ENCODE measurements around the gene SEPTIN14.
"Not testable (repeated sequence)": the region's sequence is repeated elsewhere in the genome, so short reads cannot be mapped to it uniquely, and the experiment has no call there.

Gene SEPTIN14

DNA sequence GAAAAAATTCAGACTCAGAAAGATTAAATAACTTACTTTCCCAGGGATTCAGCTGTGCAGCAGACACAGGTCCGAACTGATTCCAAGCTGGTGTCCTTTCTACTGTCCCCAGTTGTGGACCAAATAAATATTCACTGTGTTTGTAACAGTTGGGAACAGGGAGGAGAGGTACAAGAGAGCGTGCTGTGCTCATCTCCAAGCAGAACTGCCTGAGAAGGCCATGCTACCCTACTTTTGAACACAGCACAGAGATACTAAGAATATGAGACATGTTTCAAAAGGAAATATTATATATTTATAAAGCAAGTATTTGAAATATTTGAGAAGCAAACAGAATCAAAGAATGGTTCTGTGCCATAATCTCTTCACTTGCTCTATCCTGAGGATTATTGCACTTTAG lies at the start of gene SEPTIN14:
Gene SEPTIN14, minus strand, starts transcription at position 101 of the 400 bp plus-strand sequence. CDS start 756 bp downstream, outside the sequence.
- H3K9me3 ChIP-seq; H3K4me3 ChIP-seq (ENCODE audit: low read depth in 1 of 2, low read length in 1 of 2); H3K27me3 ChIP-seq; H3K36me3 ChIP-seq; H3K27ac ChIP-seq; H3K4me1 ChIP-seq (ENCODE audit: control insufficient read depth in 1 of 2, insufficient read depth in 1 of 2, low read depth in 1 of 2, low read length in 1 of 2): not testable (repeated sequence)

GRCh38 chr7:55903985-55904759 lies 41.6 kb upstream of the SEPTIN14 start:
- TF ChIP-seq, protein P1, sequence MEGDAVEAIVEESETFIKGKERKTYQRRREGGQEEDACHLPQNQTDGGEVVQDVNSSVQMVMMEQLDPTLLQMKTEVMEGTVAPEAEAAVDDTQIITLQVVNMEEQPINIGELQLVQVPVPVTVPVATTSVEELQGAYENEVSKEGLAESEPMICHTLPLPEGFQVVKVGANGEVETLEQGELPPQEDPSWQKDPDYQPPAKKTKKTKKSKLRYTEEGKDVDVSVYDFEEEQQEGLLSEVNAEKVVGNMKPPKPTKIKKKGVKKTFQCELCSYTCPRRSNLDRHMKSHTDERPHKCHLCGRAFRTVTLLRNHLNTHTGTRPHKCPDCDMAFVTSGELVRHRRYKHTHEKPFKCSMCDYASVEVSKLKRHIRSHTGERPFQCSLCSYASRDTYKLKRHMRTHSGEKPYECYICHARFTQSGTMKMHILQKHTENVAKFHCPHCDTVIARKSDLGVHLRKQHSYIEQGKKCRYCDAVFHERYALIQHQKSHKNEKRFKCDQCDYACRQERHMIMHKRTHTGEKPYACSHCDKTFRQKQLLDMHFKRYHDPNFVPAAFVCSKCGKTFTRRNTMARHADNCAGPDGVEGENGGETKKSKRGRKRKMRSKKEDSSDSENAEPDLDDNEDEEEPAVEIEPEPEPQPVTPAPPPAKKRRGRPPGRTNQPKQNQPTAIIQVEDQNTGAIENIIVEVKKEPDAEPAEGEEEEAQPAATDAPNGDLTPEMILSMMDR (IDR thresholded peaks at IDR 0.05), result no peak
- H3K9me3 ChIP-seq, result no peaks in the 10 kb centered on the region
- no peak overlapping the region for H3K27ac ChIP-seq
- no peaks in the 10 kb centered on the region for H3K4me1 ChIP-seq (ENCODE audit: control insufficient read depth in 1 of 2, insufficient read depth in 1 of 2, low read depth in 1 of 2, low read length in 1 of 2)
- no peak overlapping the region for H3K4me3 ChIP-seq (ENCODE audit: low read depth in 1 of 2, low read length in 1 of 2)
- H3K36me3 ChIP-seq, result no peaks in the 10 kb centered on the region
- no peaks in the 10 kb centered on the region for H3K27me3 ChIP-seq

- H3K9me3 ChIP-seq; H3K27ac ChIP-seq; H3K4me3 ChIP-seq (ENCODE audit: low read depth in 1 of 2, low read length in 1 of 2); H3K4me1 ChIP-seq (ENCODE audit: control insufficient read depth in 1 of 2, insufficient read depth in 1 of 2, low read depth in 1 of 2, low read length in 1 of 2); H3K27me3 ChIP-seq; H3K36me3 ChIP-seq: not testable (repeated sequence)
Measured at GRCh38 chr7:55901059-55901458, 38.5 kb upstream of the SEPTIN14 start.

DNA sequence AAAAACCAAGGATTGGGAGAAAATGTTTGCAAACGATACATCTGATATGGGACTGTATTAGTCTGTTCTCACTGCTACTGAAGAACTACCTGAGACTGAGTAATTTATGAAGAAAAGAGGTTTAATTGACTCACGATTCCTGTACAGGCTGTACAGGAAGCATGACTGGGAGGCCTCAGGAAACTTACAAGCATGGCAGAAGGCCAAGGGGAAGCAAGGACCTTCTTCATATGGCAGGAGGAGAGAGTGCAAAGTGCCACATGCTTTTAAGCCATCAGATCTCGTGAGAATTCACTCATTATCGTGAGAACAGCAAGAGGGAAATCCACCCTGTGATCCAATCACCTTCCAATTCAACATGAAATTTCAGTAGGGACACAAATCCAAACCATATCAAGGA lies 35.7 kb upstream of the SEPTIN14 start:
- H3K27me3 ChIP-seq, result no peaks in the 10 kb centered on the region
- no peaks in the 10 kb centered on the region for H3K36me3 ChIP-seq
- H3K4me1 ChIP-seq (ENCODE audit: control insufficient read depth in 1 of 2, insufficient read depth in 1 of 2, low read depth in 1 of 2, low read length in 1 of 2), result no peaks in the 10 kb centered on the region
- H3K4me3 ChIP-seq (ENCODE audit: low read depth in 1 of 2, low read length in 1 of 2), result no peak overlapping the region
- no peaks in the 10 kb centered on the region for H3K9me3 ChIP-seq
- no peak overlapping the region for H3K27ac ChIP-seq
- TF ChIP-seq, protein P1 (IDR thresholded peaks at IDR 0.05), result no peak

DNA sequence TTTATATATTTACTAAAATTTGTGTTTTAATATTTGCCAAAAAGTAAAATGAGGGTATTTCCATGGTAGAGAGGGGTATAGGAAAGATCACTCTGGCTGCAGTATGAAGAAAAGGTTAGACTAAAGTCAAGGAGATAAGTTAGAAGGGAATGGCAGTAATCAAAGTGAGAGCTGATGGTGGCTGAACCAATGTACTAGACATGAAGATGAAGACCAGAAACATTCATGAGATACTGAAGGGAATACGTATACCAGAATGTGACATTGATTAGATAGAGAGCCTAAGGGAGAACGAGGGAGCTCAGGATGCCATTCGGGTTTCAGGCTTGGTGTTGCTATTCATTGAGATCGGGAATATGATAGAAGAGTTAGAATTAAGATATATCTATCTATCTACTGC lies 32.5 kb upstream of the SEPTIN14 start:
- no peak overlapping the region for H3K4me3 ChIP-seq (ENCODE audit: low read depth in 1 of 2, low read length in 1 of 2)
- H3K36me3 ChIP-seq, result no peaks in the 10 kb centered on the region
- H3K9me3 ChIP-seq, result no peaks in the 10 kb centered on the region
- H3K4me1 ChIP-seq (ENCODE audit: control insufficient read depth in 1 of 2, insufficient read depth in 1 of 2, low read depth in 1 of 2, low read length in 1 of 2), result no peaks in the 10 kb centered on the region
- H3K27ac ChIP-seq, result no peak overlapping the region
- TF ChIP-seq, protein P1 (IDR thresholded peaks at IDR 0.05), result no peak
- no peaks in the 10 kb centered on the region for H3K27me3 ChIP-seq

GRCh38 chr7:55893940-55894339 lies 31.4 kb upstream of the SEPTIN14 start:
- no peaks in the 10 kb centered on the region for H3K9me3 ChIP-seq
- no peak overlapping the region for H3K27ac ChIP-seq
- no peaks in the 10 kb centered on the region for H3K36me3 ChIP-seq
- H3K27me3 ChIP-seq, result no peaks in the 10 kb centered on the region
- TF ChIP-seq, protein P1 (IDR thresholded peaks at IDR 0.05), result no peak
- H3K4me1 ChIP-seq (ENCODE audit: control insufficient read depth in 1 of 2, insufficient read depth in 1 of 2, low read depth in 1 of 2, low read length in 1 of 2), result no peaks in the 10 kb centered on the region
- no peak overlapping the region for H3K4me3 ChIP-seq (ENCODE audit: low read depth in 1 of 2, low read length in 1 of 2)

DNA sequence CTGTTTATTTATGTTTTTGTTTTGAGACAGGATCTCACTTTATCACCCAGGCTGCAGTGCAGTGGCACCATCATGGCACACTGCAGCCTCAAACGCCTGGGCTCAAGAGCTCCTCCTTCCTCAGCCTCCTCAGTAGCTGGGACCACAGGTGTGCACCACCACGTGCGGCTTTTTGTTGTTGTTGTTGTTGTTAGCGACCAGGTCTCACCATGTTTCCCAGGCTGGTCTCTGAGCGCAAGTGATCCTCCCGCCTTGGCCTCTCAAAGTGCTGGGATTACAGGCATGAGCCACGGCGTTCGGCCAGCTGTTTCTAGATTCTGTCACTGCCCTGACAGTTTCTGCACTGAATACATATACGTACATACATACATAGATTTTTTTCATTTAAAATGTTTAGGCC lies 25.8 kb upstream of the SEPTIN14 start:
- H3K27ac ChIP-seq; H3K27me3 ChIP-seq; H3K36me3 ChIP-seq; H3K9me3 ChIP-seq; H3K4me1 ChIP-seq (ENCODE audit: control insufficient read depth in 1 of 2, insufficient read depth in 1 of 2, low read depth in 1 of 2, low read length in 1 of 2): not testable (repeated sequence)
- peak overlapping the region in 1 of 2 experiments; percentile 46 for H3K4me3 ChIP-seq (ENCODE audit: low read depth in 1 of 2, low read length in 1 of 2)

Measured in neutrophil (primary cell).